Epidermal melanocyte (primary cell): ENCODE measurements around the gene DCAF8.

Experiments used
- DNase-seq: peaks from one replicate; pipeline ENCODE4 v3.0.0; 2011; ENCODE audit warnings: low spot score; ENCODE audit not compliant: insufficient read length

Gene DCAF8

GRCh38 chr1:160171354-160171753 is 91.0 kb downstream of the DCAF8 start:
- no peak for DNase-seq

GRCh38 chr1:160169553-160170399 is 92.6 kb downstream of the DCAF8 start:
- DNase-seq, result peak; percentile 31

DNA sequence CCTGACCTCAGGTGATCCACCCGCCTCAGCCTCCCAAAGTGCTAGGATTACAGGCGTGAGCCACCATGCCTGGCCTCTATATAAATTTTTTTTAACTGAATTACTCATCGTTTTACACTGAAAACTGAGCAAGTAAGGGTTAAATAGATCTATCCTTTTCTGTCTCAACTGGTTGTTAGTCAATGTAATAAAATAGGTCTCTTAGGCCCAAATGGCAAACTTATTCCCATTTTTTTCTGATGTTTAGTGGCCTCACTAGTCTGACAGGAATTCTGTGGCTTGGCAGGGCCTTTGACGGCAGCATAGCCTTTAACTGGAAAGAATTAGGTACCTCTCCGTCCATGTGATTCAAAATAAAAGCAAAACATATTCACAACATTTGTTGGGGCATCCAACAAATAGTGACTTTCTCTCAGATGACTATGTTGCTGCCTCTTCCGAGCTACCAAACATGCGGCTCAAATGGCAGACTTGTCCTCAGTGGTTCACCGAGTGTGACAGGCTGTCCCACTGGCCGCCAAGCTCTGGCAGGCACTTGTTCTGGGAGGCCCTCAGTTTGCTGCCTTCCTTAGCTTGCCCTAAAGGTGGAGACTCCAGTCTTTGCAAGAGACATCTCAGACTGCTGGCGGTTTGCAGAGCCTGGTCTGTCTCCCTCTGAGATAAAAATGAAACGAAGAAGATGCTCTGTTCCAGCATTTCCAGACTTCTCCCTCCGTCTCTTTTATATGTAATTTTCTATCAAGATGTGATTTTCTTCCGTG is 93.6 kb downstream of the DCAF8 start:
- DNase-seq, result no peak

DNA sequence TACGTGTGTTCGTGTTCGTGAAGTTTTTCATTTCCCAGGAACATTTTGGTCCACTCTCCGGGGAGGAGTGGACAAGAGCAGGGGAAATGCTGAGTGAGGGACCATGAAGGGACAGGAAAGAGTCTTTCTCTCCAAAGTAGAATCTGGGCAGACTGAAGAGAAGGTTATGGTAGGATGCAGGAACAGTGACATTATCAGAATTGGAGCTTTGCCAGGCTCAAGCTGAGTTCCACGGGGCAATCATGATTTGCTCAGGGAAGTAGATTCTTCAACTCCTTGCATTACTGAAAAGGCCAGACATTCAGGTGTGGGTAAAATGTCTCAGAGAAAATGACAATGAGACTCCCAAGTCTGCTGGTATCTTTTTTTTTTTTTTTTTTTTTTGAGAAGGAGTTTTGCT is 94.3 kb downstream of the DCAF8 start:
- no peak for DNase-seq

- no peak for DNase-seq
Measured at GRCh38 chr1:160167580-160167979, 94.8 kb downstream of the DCAF8 start.

DNA sequence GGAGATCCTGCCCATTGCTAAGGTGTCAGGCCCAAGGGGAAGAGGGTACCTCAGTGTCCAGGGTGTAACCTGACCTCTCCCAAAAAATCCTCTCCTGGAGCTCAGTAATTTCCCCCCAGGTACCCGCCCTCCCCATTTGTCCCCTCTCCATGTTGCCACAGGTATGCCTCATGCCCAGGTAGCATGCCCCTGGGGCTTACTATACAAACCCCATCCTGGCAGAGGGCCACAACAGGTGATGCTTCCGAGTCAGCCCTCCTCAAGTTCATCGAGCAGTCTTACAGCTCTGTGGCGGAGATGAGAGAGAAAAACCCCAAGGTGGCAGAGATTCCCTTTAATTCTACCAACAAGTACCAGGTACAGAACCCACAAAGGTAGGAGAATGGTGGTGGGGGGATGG is 95.3 kb downstream of the DCAF8 start:
- DNase-seq, result no peak

- DNase-seq, result no peak
Measured at GRCh38 chr1:160166166-160166868, 96.0 kb downstream of the DCAF8 start.
